HepG2 (cell line): ENCODE results near the gene FAAP100. TPM values are rescaled to one million over a fixed set of nuclear protein-coding genes. Genes with fewer than 3 reads are reported as not detected.
A peak's percentile ranks its signal among the peaks of the same experiment; 100 is the strongest.

Experiments used
- CREB1 ChIP-seq, 2 experiments: fragments of 450-650 bp in 1 of 2; IDR thresholded peaks; 2 replicates each; pipeline ENCODE4 v1.6.1; 2016 to 2017; ENCODE audit warnings: control low read depth in 1 of 2, mild to moderate bottlenecking in 1 of 2, missing compliant biosample characterization in 1 of 2, missing genetic modification characterization in 1 of 2
- HMGXB3 ChIP-seq: sonication (generic); formaldehyde crosslinking; IDR thresholded peaks from 2 replicates; pipeline ENCODE4 v1.4.0; 2020; ENCODE audit warnings: missing genetic modification reagents, borderline replicate concordance
- JDP2 ChIP-seq: sonication (generic); formaldehyde crosslinking; IDR thresholded peaks from 2 replicates; pipeline ENCODE4 v1.8.1; 2022; ENCODE audit warnings: missing genetic modification reagents, borderline replicate concordance
- MNT ChIP-seq: fragments of 450-650 bp; IDR thresholded peaks from 2 replicates; pipeline ENCODE4 v1.6.1; 2016
- NFYB ChIP-seq: sonication (generic); formaldehyde crosslinking; IDR thresholded peaks from 2 replicates; pipeline ENCODE4 v1.4.0; 2020; ENCODE audit warnings: missing genetic modification reagents
- NFYC ChIP-seq: IDR thresholded peaks from 2 replicates; pipeline ENCODE4 v1.6.1; 2016; ENCODE audit warnings: missing genetic modification reagents, missing compliant biosample characterization
- ZBED4 ChIP-seq: sonication (generic); formaldehyde crosslinking; IDR thresholded peaks from 2 replicates; pipeline ENCODE4 v1.4.0; 2020; ENCODE audit warnings: missing genetic modification reagents, borderline replicate concordance
- ZNF263 ChIP-seq: sonication (generic); formaldehyde crosslinking; IDR thresholded peaks from 2 replicates; pipeline ENCODE4 v1.4.0; 2020; ENCODE audit warnings: missing genetic modification reagents
- ZNF441 ChIP-seq: sonication (generic); formaldehyde crosslinking; IDR thresholded peaks from 2 replicates; pipeline ENCODE4 v1.7.0; 2021; ENCODE audit warnings: missing genetic modification reagents, borderline replicate concordance
- ZNF574 ChIP-seq: sonication (generic); formaldehyde crosslinking; IDR thresholded peaks from 2 replicates; pipeline ENCODE4 v1.4.0; 2020; ENCODE audit warnings: missing genetic modification reagents
- ZNF619 ChIP-seq: sonication (generic); formaldehyde crosslinking; IDR thresholded peaks from 2 replicates; pipeline ENCODE4 v1.4.0; 2020; ENCODE audit warnings: mild to moderate bottlenecking, missing genetic modification reagents
- polyA plus RNA-seq, 8 experiments: library from polyadenylated mRNA; depleted of rRNA in 3 of 8; stranded (reverse) in 7 of 8; unstranded in 1 of 8; fragments of >200 nt; fragmentation: Illumina TruSeq in 4 of 8; extraction: Trizol in 4 of 8; gene quantifications; 2 replicates each; pipeline versions ENCODE4 v1.2.1 to v1.2.3, GENCODE V29; 2011 to 2016; ENCODE audit warnings: low read depth in 4 of 8, missing spikeins in 1 of 8, mixed read lengths in 1 of 8; ENCODE audit not compliant: insufficient read depth in 1 of 8
- total RNA-seq, 5 experiments: library from RNA; depleted of rRNA; stranded (reverse); fragments of >200 nt; fragmentation: Illumina TruSeq; extraction: Trizol; gene quantifications; 2 replicates each; pipeline ENCODE4 v1.2.3, GENCODE V29; 2016; ENCODE audit warnings: low read depth in 1 of 5

Gene FAAP100
- total and polyA plus RNA-seq, 2 of the 13 experiments (the other 11 are each of a cell fraction or from before 2014, with no cell fraction given) = 7.6 to 20.8 TPM

GRCh38 chr17:81494626-81495377 is 57.4 kb downstream of the FAAP100 start (continued):
- TF ChIP-seq ZBED4 (CRISPR knock-in tag) (no peak), ZNF619 (no peak), ZNF441 (CRISPR knock-in tag) (no peak), HMGXB3 (CRISPR knock-in tag) (no peak), CREB1 (IDR thresholded peaks at IDR 0.05) (no peak), CREB1 (CRISPR knock-in tag; IDR thresholded peaks at IDR 0.05) (no peak), NFYB (CRISPR knock-in tag) (peak; percentile 56), NFYC (peak; percentile 75), JDP2 (no peak), MNT (no peak), ZNF263 (CRISPR knock-in tag) (no peak), ZNF574 (0 out of 2 replicates have a peak, but pooled peaks have one; percentile 14)
